Rectal smooth muscle tissue (tissue), 1 donor: ENCODE data around the gene ADARB2.

Experiments
- H3K27ac ChIP-seq: one replicate; pipeline ENCODE4 v1.7.0; 2013; ENCODE audit warnings: low read depth, low read length, inconsistent platforms
- H3K27me3 ChIP-seq: one replicate; pipeline ENCODE4 v1.7.0; 2013; ENCODE audit warnings: low read length; ENCODE audit not compliant: control insufficient read depth, insufficient read depth
- H3K36me3 ChIP-seq: one replicate; pipeline ENCODE4 v1.7.0; 2013; ENCODE audit warnings: low read length; ENCODE audit not compliant: control insufficient read depth, insufficient read depth
- H3K4me1 ChIP-seq: one replicate; pipeline ENCODE4 v1.7.0; 2013; ENCODE audit warnings: low read length; ENCODE audit not compliant: control insufficient read depth, insufficient read depth
- H3K4me3 ChIP-seq: one replicate; pipeline ENCODE4 v1.7.0; 2013; ENCODE audit warnings: low read length
- H3K9ac ChIP-seq: one replicate; pipeline ENCODE4 v1.7.0; 2013; ENCODE audit warnings: low read length

The ADARB2 gene

DNA sequence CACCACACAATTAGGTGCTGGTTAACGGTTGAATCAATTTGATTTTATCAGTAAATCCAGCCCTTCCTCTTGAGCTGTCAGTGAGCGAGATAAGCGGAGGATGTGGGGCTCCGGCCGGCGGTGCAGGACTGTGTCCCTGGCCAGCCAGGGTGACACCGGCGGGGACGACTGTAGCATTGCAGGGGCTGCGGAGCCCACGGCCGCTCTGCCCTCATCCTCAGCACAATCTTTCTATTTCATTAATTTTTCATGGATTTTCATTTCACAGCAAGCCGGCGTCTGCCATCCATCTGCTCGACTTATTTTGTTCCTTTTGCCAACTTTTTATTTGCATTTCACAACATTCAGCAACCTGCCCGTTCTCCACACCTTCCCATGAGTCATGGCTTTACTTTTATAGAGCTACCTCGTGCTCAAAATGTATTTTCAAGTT, 4.7 kb downstream of the ADARB2 start:
- H3K4me1 ChIP-seq, result no peaks in the 10 kb centered on the region
- no peak overlapping the region for H3K27ac ChIP-seq
- peaks cover 11% of the 10 kb centered on the region for H3K27me3 ChIP-seq
- H3K4me3 ChIP-seq, result no peak overlapping the region
- H3K36me3 ChIP-seq, result no peaks in the 10 kb centered on the region
- no peak overlapping the region for H3K9ac ChIP-seq

DNA sequence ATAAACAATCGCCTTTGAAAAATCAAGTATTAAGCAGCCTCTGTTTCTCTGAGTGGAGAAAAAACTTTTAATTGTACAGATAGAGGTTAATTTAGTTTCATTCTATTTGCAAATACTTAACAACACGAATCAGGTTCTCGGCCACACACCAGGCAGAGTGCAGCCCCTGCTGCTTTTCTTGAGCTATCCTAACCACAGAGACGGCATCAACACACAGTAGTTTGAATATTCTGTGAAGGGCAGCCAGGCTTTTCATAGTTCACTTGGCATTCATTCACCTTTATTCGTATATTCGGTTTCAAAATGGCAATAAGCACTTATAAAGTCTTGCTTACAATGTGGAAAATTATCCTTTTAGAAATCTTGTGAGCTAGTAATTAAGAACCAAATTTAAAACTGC, 5.7 kb downstream of the ADARB2 start:
- Histone ChIP-seq H3K36me3 (no peaks in the 10 kb centered on the region), H3K4me3 (no peak overlapping the region), H3K9ac (no peak overlapping the region), H3K4me1 (no peaks in the 10 kb centered on the region), H3K27me3 (peaks cover 9% of the 10 kb centered on the region), H3K27ac (no peak overlapping the region)

DNA sequence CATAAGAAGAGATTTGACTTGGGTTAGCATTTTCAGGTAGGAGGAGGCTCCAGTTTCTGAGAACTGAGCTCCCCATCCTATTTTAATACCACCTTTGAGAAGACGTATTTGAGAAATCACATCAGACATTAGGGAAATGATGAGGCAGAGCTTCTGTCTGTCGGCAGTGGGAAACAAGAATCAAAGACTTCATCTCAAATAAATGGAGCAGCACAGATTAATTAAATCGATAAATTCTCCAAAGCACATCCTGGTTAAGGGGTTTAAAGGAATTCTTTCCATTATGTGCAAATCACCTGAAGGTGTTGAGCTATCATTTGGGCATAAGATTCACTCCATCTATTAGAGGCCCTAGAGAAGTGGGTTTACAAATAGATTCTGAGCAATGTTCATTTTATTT, 7.6 kb downstream of the ADARB2 start:
- H3K9ac ChIP-seq, result no peak overlapping the region
- H3K27ac ChIP-seq, result no peak overlapping the region
- H3K36me3 ChIP-seq, result no peaks in the 10 kb centered on the region
- H3K4me1 ChIP-seq, result no peaks in the 10 kb centered on the region
- no peaks in the 10 kb centered on the region for H3K27me3 ChIP-seq
- H3K4me3 ChIP-seq, result no peak overlapping the region

DNA sequence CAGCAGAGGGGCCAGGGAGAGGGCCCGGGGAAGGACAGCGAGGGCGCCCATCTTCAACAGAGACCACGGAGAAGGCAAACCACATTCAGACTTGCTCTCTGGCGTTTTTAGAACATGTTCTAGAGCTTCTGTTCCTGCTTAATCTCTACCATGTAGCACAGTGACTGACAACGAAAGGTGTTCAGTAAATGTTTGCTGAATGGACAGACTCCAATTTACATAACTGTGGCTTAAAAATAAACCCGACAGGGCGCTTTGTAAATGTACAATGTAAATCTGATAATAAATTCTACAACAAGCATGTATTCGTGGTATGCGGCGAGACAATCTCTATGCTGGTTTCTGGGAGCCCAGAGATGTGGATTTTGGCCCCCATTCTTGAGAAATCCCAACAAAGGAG, 10.5 kb downstream of the ADARB2 start:
- Histone ChIP-seq H3K27me3 (no peaks in the 10 kb centered on the region), H3K36me3 (no peaks in the 10 kb centered on the region), H3K4me1 (no peaks in the 10 kb centered on the region), H3K4me3 (no peak overlapping the region), H3K9ac (no peak overlapping the region), H3K27ac (no peak overlapping the region)

DNA sequence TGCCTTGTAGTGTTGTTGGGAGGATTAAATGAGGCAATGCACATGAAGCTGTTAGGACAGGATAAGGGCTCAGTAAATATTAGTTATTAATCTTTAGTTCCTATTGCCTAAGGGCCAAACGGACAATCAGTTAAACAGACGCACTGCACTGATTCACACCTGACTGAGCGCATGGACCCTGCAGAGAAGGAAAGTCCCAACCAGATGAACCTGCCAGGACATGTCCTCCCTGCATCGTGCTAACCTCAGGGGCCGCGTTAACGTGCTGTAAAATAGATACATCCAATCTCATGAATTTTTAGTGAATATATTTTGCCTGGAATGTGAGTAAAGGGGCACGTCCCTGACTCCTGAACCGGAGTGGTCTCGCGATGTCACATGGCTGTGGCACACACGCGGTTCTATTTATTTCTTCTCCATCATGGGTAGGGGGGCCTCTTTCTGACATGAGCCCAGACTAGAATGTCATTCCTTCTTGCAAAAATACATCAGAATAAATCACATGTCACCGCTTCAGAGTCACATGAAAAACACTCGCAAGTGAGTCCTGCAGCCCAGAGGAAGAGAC, 12.3 kb downstream of the ADARB2 start:
- H3K27ac ChIP-seq, result no peak overlapping the region
- no peak overlapping the region for H3K4me3 ChIP-seq
- H3K36me3 ChIP-seq, result no peaks in the 10 kb centered on the region
- no peaks in the 10 kb centered on the region for H3K4me1 ChIP-seq
- H3K9ac ChIP-seq, result no peak overlapping the region
- H3K27me3 ChIP-seq, result no peaks in the 10 kb centered on the region

DNA sequence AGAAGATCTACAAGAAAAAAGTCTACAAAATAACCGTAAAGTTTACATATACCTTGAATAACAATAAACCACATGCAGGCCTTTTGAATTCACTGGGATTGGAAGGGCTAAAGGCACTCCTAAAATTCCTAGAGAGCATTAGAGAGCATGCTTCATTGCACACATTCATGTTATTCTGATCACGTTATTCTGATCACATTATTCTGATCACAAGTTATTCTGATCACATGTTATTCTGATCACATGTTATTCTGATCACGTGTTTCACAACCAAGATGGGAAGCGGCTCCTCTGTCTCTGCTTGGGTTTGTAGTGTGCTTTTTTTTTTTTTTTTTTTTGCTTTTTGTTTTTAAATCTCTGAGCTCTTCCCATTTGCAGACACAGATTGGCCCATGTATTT, 20.5 kb downstream of the ADARB2 start:
- Histone ChIP-seq H3K4me1 (no peaks in the 10 kb centered on the region), H3K27me3 (peaks cover 3% of the 10 kb centered on the region), H3K27ac (no peak overlapping the region), H3K4me3 (no peak overlapping the region), H3K9ac (no peak overlapping the region), H3K36me3 (no peaks in the 10 kb centered on the region)

DNA sequence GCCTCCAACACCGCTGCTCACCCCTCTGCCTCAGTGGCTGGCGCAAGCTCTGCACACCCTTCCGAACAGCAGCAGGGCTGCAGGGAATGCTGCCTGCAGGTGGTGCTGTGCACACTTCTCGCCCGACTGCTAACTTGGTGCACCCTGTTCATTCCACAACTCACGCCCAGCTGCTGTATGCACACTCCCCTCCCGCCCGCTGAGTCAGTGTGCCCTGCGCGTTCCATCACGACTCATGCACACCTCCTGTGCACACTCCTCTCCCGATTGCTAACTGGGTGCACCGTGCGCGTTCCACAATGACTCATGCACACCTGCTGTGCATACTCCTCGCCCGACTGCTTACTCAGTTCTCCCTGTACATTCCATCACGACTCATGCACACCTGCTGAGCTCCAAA, 21.5 kb downstream of the ADARB2 start:
- Histone ChIP-seq H3K27ac (no peak overlapping the region), H3K4me1 (no peaks in the 10 kb centered on the region), H3K36me3 (no peaks in the 10 kb centered on the region), H3K4me3 (no peak overlapping the region), H3K9ac (no peak overlapping the region), H3K27me3 (peaks cover 3% of the 10 kb centered on the region)

DNA sequence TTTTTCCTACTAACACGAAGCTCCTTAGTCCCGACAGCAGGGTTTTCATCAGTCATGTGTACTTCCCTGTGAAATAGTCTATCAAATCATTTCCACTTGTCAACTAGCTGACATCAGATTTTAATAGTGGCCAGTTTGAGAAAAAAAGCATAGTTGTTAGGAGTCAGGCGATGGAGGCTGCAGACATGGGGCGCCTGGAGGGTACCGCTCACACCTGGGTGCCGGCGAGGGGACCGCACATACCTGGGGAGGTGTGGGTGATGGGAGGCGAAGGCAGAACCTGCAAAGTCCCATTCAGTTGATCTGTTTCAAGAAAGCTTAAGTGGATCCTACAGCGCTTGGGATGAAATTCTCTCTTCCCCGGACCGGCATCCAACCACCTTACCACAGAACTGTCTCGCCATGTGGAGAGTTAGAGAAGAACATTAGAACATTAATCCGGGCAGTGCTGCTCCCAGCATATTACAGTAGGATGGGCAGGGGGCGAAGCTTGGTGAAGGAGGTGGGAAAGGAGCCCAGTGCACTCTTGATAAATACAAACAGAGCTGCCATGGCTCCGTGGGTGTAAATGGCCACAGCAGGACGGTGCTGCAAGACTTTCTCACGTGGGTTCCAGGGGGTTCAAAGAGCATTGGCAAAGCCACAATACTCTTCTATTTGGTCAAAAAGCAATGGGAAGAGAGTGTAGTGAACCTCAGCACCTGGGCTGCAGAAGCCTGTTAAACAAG, 24.2 kb downstream of the ADARB2 start:
- no peaks in the 10 kb centered on the region for H3K36me3 ChIP-seq
- peaks cover 3% of the 10 kb centered on the region for H3K27me3 ChIP-seq
- no peak overlapping the region for H3K4me3 ChIP-seq
- no peak overlapping the region for H3K9ac ChIP-seq
- H3K4me1 ChIP-seq, result no peaks in the 10 kb centered on the region
- H3K27ac ChIP-seq, result no peak overlapping the region

DNA sequence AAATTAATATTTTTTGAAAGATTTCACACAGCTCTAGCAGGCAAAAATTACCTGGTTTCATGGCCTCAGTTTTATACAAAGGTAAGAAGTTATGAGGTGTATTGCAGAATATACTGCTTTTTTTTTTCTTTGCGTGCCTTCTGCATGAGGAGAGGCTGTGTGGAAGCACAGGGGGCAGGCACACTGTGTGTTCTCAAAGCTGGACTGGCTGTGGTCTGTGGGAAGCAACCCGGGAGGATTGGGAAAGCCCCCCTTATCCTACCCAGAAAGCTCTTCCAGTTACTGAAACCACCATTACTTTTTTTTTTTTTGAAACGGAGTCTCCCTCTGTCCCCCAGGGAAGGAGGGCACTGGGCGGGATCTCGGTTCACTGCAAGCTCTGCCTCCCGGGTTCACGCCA, 25.0 kb downstream of the ADARB2 start:
- no peak overlapping the region for H3K27ac ChIP-seq
- no peak overlapping the region for H3K9ac ChIP-seq
- H3K4me3 ChIP-seq, result no peak overlapping the region
- no peaks in the 10 kb centered on the region for H3K4me1 ChIP-seq
- peaks cover 3% of the 10 kb centered on the region for H3K27me3 ChIP-seq
- H3K36me3 ChIP-seq, result no peaks in the 10 kb centered on the region

DNA sequence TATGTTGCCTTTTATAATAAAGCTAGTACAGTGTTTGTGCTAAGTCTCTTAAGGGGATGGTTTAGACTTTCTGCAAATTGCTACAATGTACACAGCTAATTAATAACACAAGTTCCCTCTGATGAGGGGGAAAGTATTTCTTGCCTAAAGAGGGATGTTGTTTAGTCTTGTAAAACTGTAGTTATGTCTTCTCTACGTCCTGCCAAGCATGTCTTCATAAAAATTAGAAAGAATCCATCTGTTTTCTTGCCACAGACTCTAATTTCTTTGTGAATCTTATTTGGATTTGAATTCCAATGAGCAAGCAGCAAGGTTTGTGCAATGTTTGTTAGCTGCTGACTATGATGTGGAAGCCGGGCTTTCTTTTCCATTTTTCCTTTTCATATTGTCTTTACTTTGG, 28.2 kb downstream of the ADARB2 start:
- H3K27me3 ChIP-seq, result no peaks in the 10 kb centered on the region
- H3K4me3 ChIP-seq, result no peak overlapping the region
- H3K9ac ChIP-seq, result no peak overlapping the region
- H3K4me1 ChIP-seq, result no peaks in the 10 kb centered on the region
- H3K27ac ChIP-seq, result no peak overlapping the region
- no peaks in the 10 kb centered on the region for H3K36me3 ChIP-seq

DNA sequence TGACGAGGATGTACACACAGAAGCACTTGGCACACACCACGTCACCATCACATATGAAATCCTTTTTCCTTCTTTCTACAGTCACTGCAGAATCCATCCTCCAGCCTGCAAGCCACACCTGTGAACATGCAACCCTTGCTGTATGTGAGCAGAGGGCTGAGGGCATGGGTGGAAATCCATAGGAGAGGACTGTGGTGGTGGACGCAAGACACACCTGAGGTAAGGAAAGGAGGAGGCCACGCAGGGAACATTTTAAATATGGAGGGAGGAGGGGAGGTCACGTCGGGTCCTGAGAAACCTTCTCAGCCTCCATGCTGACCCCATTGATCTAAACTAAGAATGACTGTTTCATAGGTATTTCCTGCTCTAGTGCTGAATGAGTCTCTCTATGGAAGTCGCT, 28.6 kb downstream of the ADARB2 start:
- H3K4me3 ChIP-seq, result no peak overlapping the region
- H3K4me1 ChIP-seq, result no peaks in the 10 kb centered on the region
- H3K36me3 ChIP-seq, result no peaks in the 10 kb centered on the region
- no peak overlapping the region for H3K27ac ChIP-seq
- H3K9ac ChIP-seq, result no peak overlapping the region
- H3K27me3 ChIP-seq, result no peaks in the 10 kb centered on the region

DNA sequence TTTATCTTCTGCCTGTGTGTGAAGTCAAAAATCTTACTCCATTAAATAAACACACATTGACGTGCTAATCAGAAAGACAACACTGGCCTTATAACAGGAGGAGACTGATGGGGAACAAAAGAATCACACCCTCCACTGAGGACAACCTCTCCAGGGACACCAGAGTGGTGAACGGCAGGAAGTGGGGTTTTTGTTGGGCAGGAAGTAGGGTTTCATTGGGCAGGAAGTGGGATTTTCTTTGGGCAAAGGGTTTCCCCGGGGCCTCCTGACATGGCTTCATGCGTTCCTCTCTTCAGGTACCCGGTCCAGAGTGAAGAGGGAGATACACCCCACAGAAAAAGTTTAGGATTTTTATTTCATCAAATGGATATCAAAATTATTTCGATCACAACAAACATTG, 30.6 kb downstream of the ADARB2 start:
- Histone ChIP-seq H3K4me3 (no peak overlapping the region), H3K9ac (no peak overlapping the region), H3K27ac (no peak overlapping the region), H3K27me3 (no peaks in the 10 kb centered on the region), H3K4me1 (no peaks in the 10 kb centered on the region), H3K36me3 (no peaks in the 10 kb centered on the region)

DNA sequence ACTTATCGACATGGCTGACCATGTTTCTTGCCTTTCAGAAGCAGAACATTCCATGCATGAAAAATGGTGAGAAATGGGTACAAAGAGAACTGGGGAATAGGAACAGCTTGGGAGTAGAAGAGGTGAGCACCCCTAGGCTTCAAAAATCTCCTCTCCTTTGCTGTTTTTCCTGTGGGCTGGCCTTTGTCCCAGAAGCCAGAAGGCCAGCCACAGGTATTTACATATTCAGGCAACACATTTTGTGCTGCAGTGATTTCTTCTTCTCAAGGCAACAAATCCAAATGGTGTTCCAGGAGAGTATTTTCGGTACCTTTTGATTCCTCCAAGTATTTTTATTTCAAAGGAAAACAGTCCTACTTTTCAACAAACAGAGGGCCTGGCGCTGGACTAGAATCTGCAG, 31.1 kb downstream of the ADARB2 start:
- no peak overlapping the region for H3K27ac ChIP-seq
- H3K4me3 ChIP-seq, result no peak overlapping the region
- H3K36me3 ChIP-seq, result no peaks in the 10 kb centered on the region
- H3K9ac ChIP-seq, result no peak overlapping the region
- no peaks in the 10 kb centered on the region for H3K4me1 ChIP-seq
- H3K27me3 ChIP-seq, result no peaks in the 10 kb centered on the region
